Astrocyte (in vitro differentiated cells and primary cell): ENCODE measurements around the gene CRYBG3.

ENCODE experiments used
- EZH2 ChIP-seq: IDR thresholded peaks from 2 replicates; pipeline ENCODE4 v1.6.1; 2012; ENCODE audit warnings: mild to moderate bottlenecking, low read length, inconsistent platforms; ENCODE audit not compliant: insufficient read depth
- TF ChIP-seq, protein P1 (sequence below): IDR thresholded peaks from 2 replicates; pipeline ENCODE4 v1.5.1; 2011; ENCODE audit warnings: low read depth, mild to moderate bottlenecking, inconsistent platforms, low read length, moderate library complexity; ENCODE audit not compliant: insufficient read depth

DNA sequence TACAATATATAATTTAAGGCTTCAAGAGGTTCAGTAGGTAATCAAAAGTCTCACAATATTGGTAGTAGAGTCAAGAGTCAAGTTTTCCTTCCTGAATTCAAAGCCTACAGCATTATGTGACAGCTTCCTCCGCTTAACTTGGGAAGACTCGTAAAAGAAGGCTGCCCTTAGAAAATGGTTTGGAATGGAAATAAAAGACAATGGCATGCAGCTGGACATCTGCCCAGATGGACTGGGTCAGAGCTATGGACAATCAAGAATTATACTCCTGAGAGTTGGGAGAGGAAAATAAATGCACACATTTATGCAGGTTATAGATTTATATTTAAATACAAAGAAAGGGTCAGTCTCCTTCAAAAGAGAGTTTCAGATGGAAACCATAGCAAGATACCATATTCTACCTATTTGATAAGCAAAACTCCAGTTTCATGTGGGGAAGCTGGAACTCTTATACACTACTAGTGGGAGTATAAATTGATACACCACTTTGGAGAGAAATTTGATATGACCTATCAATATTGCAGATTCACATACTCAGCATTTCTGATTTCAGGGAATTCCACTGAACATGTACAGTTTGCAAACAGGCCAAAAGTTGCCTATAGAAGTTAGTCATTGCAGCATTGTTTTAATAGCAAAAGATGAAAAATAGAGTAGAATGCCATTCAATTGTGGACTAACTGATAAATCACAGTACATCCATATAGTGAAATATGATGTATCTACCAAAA is 6.1 kb downstream of the CRYBG3 start:
- TF ChIP-seq, protein P1, sequence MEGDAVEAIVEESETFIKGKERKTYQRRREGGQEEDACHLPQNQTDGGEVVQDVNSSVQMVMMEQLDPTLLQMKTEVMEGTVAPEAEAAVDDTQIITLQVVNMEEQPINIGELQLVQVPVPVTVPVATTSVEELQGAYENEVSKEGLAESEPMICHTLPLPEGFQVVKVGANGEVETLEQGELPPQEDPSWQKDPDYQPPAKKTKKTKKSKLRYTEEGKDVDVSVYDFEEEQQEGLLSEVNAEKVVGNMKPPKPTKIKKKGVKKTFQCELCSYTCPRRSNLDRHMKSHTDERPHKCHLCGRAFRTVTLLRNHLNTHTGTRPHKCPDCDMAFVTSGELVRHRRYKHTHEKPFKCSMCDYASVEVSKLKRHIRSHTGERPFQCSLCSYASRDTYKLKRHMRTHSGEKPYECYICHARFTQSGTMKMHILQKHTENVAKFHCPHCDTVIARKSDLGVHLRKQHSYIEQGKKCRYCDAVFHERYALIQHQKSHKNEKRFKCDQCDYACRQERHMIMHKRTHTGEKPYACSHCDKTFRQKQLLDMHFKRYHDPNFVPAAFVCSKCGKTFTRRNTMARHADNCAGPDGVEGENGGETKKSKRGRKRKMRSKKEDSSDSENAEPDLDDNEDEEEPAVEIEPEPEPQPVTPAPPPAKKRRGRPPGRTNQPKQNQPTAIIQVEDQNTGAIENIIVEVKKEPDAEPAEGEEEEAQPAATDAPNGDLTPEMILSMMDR: no peak
- no peak for TF ChIP-seq EZH2
